HL-60 (cell line): ENCODE results near the gene MTLN.

ENCODE experiments used
- CTCF ChIP-seq: IDR thresholded peaks from one replicate; pipeline ENCODE4 v1.5.1; 2011; ENCODE audit warnings: low read length, control low read depth, inconsistent platforms; ENCODE audit not compliant: insufficient read depth
- REST ChIP-seq: IDR thresholded peaks from 2 replicates; pipeline ENCODE4 v1.6.1; 2012; ENCODE audit warnings: low read depth; ENCODE audit not compliant: insufficient replicate concordance

- TF ChIP-seq CTCF (no peak), REST (no peak)
These were observed 32.3 kb downstream of the MTLN start for GRCh38 chr2:110180036-110180435.
